ENCODE data around the gene MYD88.
A peak's percentile ranks its signal among the peaks of the same experiment; 100 is the strongest.

MYD88 gene

GRCh38 chr3:38141952-38142273 is 3.5 kb downstream of the MYD88 start:
- Mint-ChIP-seq H3K27ac (peak overlapping the region; percentile 19), H3K4me3 (peak overlapping the region; percentile 39), H3K36me3 (peaks cover 9% of the 10 kb centered on the region), H3K27me3 (no peaks in the 10 kb centered on the region), H3K9me3 (peaks cover 9% of the 10 kb centered on the region), H3K4me1 (peaks cover 41% of the 10 kb centered on the region)

- Mint-ChIP-seq H3K36me3 (peaks cover 9% of the 10 kb centered on the region), H3K27me3 (no peaks in the 10 kb centered on the region), H3K4me1 (peaks cover 35% of the 10 kb centered on the region), H3K27ac (no peak overlapping the region), H3K4me3 (no peak overlapping the region), H3K9me3 (peaks cover 16% of the 10 kb centered on the region)
Measured at GRCh38 chr3:38142959-38143358, 4.5 kb downstream of the MYD88 start.

GRCh38 chr3:38143511-38143910 is 5.0 kb downstream of the MYD88 start:
- H3K9me3 Mint-ChIP-seq: peaks cover 16% of the 10 kb centered on the region
- no peak overlapping the region for H3K27ac Mint-ChIP-seq
- H3K4me3 Mint-ChIP-seq: no peak overlapping the region
- H3K36me3 Mint-ChIP-seq: peaks cover 9% of the 10 kb centered on the region
- H3K4me1 Mint-ChIP-seq: peaks cover 31% of the 10 kb centered on the region
- no peaks in the 10 kb centered on the region for H3K27me3 Mint-ChIP-seq

- Mint-ChIP-seq H3K4me1 (peaks cover 24% of the 10 kb centered on the region), H3K27ac (no peak overlapping the region), H3K27me3 (no peaks in the 10 kb centered on the region), H3K4me3 (no peak overlapping the region), H3K9me3 (peaks cover 16% of the 10 kb centered on the region), H3K36me3 (peaks cover 9% of the 10 kb centered on the region)
Measured at GRCh38 chr3:38146504-38146903, 8.0 kb downstream of the MYD88 start.

- peaks cover 3% of the 10 kb centered on the region for H3K36me3 Mint-ChIP-seq
- peak overlapping the region; percentile 24 for H3K27ac Mint-ChIP-seq
- H3K27me3 Mint-ChIP-seq: no peaks in the 10 kb centered on the region
- peaks cover 16% of the 10 kb centered on the region for H3K9me3 Mint-ChIP-seq
- no peak overlapping the region for H3K4me3 Mint-ChIP-seq
- peaks cover 27% of the 10 kb centered on the region for H3K4me1 Mint-ChIP-seq
Measured at GRCh38 chr3:38147421-38147820, 9.0 kb downstream of the MYD88 start.

- Mint-ChIP-seq H3K4me3 (no peak overlapping the region), H3K27ac (no peak overlapping the region), H3K36me3 (peaks cover 3% of the 10 kb centered on the region), H3K27me3 (no peaks in the 10 kb centered on the region), H3K4me1 (peaks cover 31% of the 10 kb centered on the region), H3K9me3 (peaks cover 16% of the 10 kb centered on the region)
Measured at GRCh38 chr3:38148311-38148882, 9.9 kb downstream of the MYD88 start.

GRCh38 chr3:38149708-38150107 is 11.2 kb downstream of the MYD88 start:
- H3K4me3 Mint-ChIP-seq: no peak overlapping the region
- H3K9me3 Mint-ChIP-seq: peaks cover 16% of the 10 kb centered on the region
- H3K27me3 Mint-ChIP-seq: no peaks in the 10 kb centered on the region
- H3K27ac Mint-ChIP-seq: peak overlapping the region; percentile 61
- peaks cover 36% of the 10 kb centered on the region for H3K4me1 Mint-ChIP-seq
- peaks cover 3% of the 10 kb centered on the region for H3K36me3 Mint-ChIP-seq

- Mint-ChIP-seq H3K4me1 (peaks cover 36% of the 10 kb centered on the region), H3K36me3 (peaks cover 3% of the 10 kb centered on the region), H3K27me3 (no peaks in the 10 kb centered on the region), H3K9me3 (peaks cover 16% of the 10 kb centered on the region), H3K4me3 (no peak overlapping the region), H3K27ac (peak overlapping the region; percentile 66)
Measured at GRCh38 chr3:38150780-38151528, 12.5 kb downstream of the MYD88 start.

GRCh38 chr3:38151667-38152265 is 13.3 kb downstream of the MYD88 start:
- Mint-ChIP-seq H3K4me1 (peaks cover 36% of the 10 kb centered on the region), H3K27me3 (no peaks in the 10 kb centered on the region), H3K4me3 (no peak overlapping the region), H3K27ac (peak overlapping the region; percentile 66), H3K36me3 (no peaks in the 10 kb centered on the region), H3K9me3 (peaks cover 9% of the 10 kb centered on the region)

- Mint-ChIP-seq H3K27ac (peak overlapping the region; percentile 55), H3K4me1 (peaks cover 34% of the 10 kb centered on the region), H3K4me3 (no peak overlapping the region), H3K36me3 (no peaks in the 10 kb centered on the region), H3K9me3 (peaks cover under 1% of the 10 kb centered on the region), H3K27me3 (no peaks in the 10 kb centered on the region)
Measured at GRCh38 chr3:38152609-38153008, 14.1 kb downstream of the MYD88 start.

GRCh38 chr3:38153221-38153620 is 14.8 kb downstream of the MYD88 start:
- H3K36me3 Mint-ChIP-seq: no peaks in the 10 kb centered on the region
- no peaks in the 10 kb centered on the region for H3K27me3 Mint-ChIP-seq
- no peak overlapping the region for H3K4me3 Mint-ChIP-seq
- H3K4me1 Mint-ChIP-seq: peaks cover 29% of the 10 kb centered on the region
- H3K27ac Mint-ChIP-seq: no peak overlapping the region
- no peaks in the 10 kb centered on the region for H3K9me3 Mint-ChIP-seq

- no peaks in the 10 kb centered on the region for H3K27me3 Mint-ChIP-seq
- H3K36me3 Mint-ChIP-seq: no peaks in the 10 kb centered on the region
- no peak overlapping the region for H3K4me3 Mint-ChIP-seq
- H3K27ac Mint-ChIP-seq: peak overlapping the region; percentile 38
- H3K4me1 Mint-ChIP-seq: peaks cover 29% of the 10 kb centered on the region
- no peaks in the 10 kb centered on the region for H3K9me3 Mint-ChIP-seq
Measured at GRCh38 chr3:38154033-38154494, 15.6 kb downstream of the MYD88 start.

- Mint-ChIP-seq H3K27me3 (no peaks in the 10 kb centered on the region), H3K4me1 (peaks cover 24% of the 10 kb centered on the region), H3K36me3 (no peaks in the 10 kb centered on the region), H3K4me3 (no peak overlapping the region), H3K27ac (peak overlapping the region; percentile 38), H3K9me3 (no peaks in the 10 kb centered on the region)
Measured at GRCh38 chr3:38154625-38155255, 16.3 kb downstream of the MYD88 start.

- no peaks in the 10 kb centered on the region for H3K27me3 Mint-ChIP-seq
- H3K9me3 Mint-ChIP-seq: no peaks in the 10 kb centered on the region
- H3K4me1 Mint-ChIP-seq: peaks cover 22% of the 10 kb centered on the region
- H3K36me3 Mint-ChIP-seq: no peaks in the 10 kb centered on the region
- H3K4me3 Mint-ChIP-seq: no peak overlapping the region
- H3K27ac Mint-ChIP-seq: no peak overlapping the region
Measured at GRCh38 chr3:38155825-38156224, 17.4 kb downstream of the MYD88 start.

GRCh38 chr3:38157117-38157516 is 18.7 kb downstream of the MYD88 start:
- H3K36me3 Mint-ChIP-seq: no peaks in the 10 kb centered on the region
- H3K4me1 Mint-ChIP-seq: peaks cover 9% of the 10 kb centered on the region
- H3K27ac Mint-ChIP-seq: no peak overlapping the region
- no peaks in the 10 kb centered on the region for H3K9me3 Mint-ChIP-seq
- no peak overlapping the region for H3K4me3 Mint-ChIP-seq
- H3K27me3 Mint-ChIP-seq: no peaks in the 10 kb centered on the region

GRCh38 chr3:38157595-38157994 is 19.1 kb downstream of the MYD88 start:
- H3K27me3 Mint-ChIP-seq: no peaks in the 10 kb centered on the region
- H3K4me3 Mint-ChIP-seq: no peak overlapping the region
- H3K9me3 Mint-ChIP-seq: no peaks in the 10 kb centered on the region
- peaks cover 8% of the 10 kb centered on the region for H3K4me1 Mint-ChIP-seq
- no peaks in the 10 kb centered on the region for H3K36me3 Mint-ChIP-seq
- no peak overlapping the region for H3K27ac Mint-ChIP-seq
